ENCODE measurements around the gene PRODH2.

GRCh38 chr19:35841961-35842595 lies 29.4 kb upstream of the PRODH2 start:
- no peak for TF ChIP-seq POLR2AphosphoS5 (IDR thresholded peaks at IDR 0.05; ENCODE audit: borderline replicate concordance, low read depth, low read length)
- no peak for TF ChIP-seq EZH2 (IDR thresholded peaks at IDR 0.05)
- no peak for TF ChIP-seq FOXP2 (optimal IDR thresholded peaks at IDR 0.05; ENCODE audit: control extremely low read depth, extremely low read length, insufficient read depth)
